ENCODE data around the gene MARS2. TPM values are rescaled to one million over a fixed set of nuclear protein-coding genes. Genes with fewer than 3 reads are reported as not detected.

Gene MARS2
- total and polyA plus RNA-seq, 4 donors, result 3.7 to 12.3 (median 8.6) TPM

- 40% methylated on average over 1 of the region's 1 CpG for WGBS
- Histone ChIP-seq H3K36me3 (ENCODE audit: control insufficient read depth in 4 of 4, insufficient read depth in 3 of 4, low read depth in 1 of 4, low read length in 3 of 4) (no peaks in the 10 kb centered on the region), H3K9me3 (ENCODE audit: control insufficient read depth in 4 of 4, low read length in 3 of 4) (no peaks in the 10 kb centered on the region), H3K9ac (ENCODE audit: low read depth in 1 of 2, low read length in 2 of 2) (peak overlapping the region in 1 of 2 donors; percentile 6), H3K27ac (ENCODE audit: low read depth in 1 of 2, low read length in 2 of 2) (no peak overlapping the region), H3K4me3 (ENCODE audit: low read depth in 1 of 3, low read length in 3 of 3) (no peak overlapping the region), H3K27me3 (ENCODE audit: control insufficient read depth in 4 of 4, insufficient read depth in 4 of 4, low read length in 3 of 4) (no peaks in the 10 kb centered on the region), H3K4me1 (ENCODE audit: control insufficient read depth in 4 of 4, insufficient read depth in 4 of 4, low read length in 3 of 4) (peaks cover 0 to 1% (median 0%) of the 10 kb centered on the region in 4 donors)
- TF ChIP-seq SP1 (IDR thresholded peaks at IDR 0.05) (no peak), FOXA1 (IDR thresholded peaks at IDR 0.05) (no peak), RXRA (IDR thresholded peaks at IDR 0.05) (no peak)
- DNase-seq (ENCODE audit: low spot score), result no peak
These were observed 31.6 kb upstream of the MARS2 start for GRCh38 chr2:197673606-197674005.

DNA sequence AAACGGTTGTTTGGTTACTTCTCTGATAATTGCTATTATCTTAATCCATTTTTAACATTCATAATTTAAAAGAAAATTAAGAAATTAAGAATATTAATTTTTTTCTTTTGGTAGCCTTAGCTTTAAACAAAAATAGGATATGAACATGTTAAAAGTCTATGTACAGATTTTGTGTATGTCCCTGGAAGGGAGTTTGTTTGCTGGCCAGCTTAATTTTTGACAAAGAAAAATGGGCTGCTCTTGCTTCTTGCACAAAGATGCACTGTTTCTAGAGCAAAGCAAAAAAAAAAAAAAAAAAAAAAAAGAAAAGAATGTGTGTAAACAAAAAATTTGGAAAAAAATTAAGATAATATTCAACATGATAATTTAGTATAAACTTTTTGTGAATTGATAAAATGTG is 31.1 kb upstream of the MARS2 start:
- Histone ChIP-seq H3K9ac (ENCODE audit: low read depth in 1 of 2, low read length in 2 of 2) (no peak overlapping the region), H3K4me3 (ENCODE audit: low read depth in 1 of 3, low read length in 3 of 3) (no peak overlapping the region), H3K9me3 (ENCODE audit: control insufficient read depth in 4 of 4, low read length in 3 of 4) (no peaks in the 10 kb centered on the region), H3K4me1 (ENCODE audit: control insufficient read depth in 4 of 4, insufficient read depth in 4 of 4, low read length in 3 of 4) (peaks cover 0 to 1% (median 0%) of the 10 kb centered on the region in 4 donors), H3K27ac (ENCODE audit: low read depth in 1 of 2, low read length in 2 of 2) (no peak overlapping the region), H3K36me3 (ENCODE audit: control insufficient read depth in 4 of 4, insufficient read depth in 3 of 4, low read depth in 1 of 4, low read length in 3 of 4) (no peaks in the 10 kb centered on the region), H3K27me3 (ENCODE audit: control insufficient read depth in 4 of 4, insufficient read depth in 4 of 4, low read length in 3 of 4) (no peaks in the 10 kb centered on the region)
- TF ChIP-seq YY1 (IDR thresholded peaks at IDR 0.05), result no peak
- 26% methylated on average over 1 of the region's 1 CpG for WGBS
- DNase-seq (ENCODE audit: low spot score), result no peak

DNA sequence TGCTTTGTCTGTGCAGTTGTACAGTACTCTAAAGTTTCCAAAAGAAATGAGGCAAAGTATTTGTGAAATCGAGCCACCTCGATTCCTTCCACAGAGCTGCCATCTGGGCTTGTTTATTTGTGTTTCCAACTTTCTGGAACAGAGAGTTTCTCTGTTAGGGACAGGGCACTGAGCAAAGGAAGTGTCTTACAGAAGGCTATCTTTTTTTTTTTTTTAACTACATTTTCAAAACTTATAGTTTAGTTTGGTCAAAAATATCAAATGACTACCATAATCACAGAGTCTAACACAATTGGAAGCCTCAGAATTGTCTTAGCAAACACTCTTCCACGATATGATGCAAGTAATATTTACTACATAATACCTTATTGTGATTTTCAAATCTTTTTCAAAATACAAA is 30.6 kb upstream of the MARS2 start:
- no peak overlapping the region for H3K27ac ChIP-seq (ENCODE audit: low read depth in 1 of 2, low read length in 2 of 2)
- WGBS, result 19% methylated on average over 3 of the region's 3 CpGs
- peaks cover 0 to 1% (median 0%) of the 10 kb centered on the region in 4 donors for H3K4me1 ChIP-seq (ENCODE audit: control insufficient read depth in 4 of 4, insufficient read depth in 4 of 4, low read length in 3 of 4)
- no peaks in the 10 kb centered on the region for H3K36me3 ChIP-seq (ENCODE audit: control insufficient read depth in 4 of 4, insufficient read depth in 3 of 4, low read depth in 1 of 4, low read length in 3 of 4)
- H3K9me3 ChIP-seq (ENCODE audit: control insufficient read depth in 4 of 4, low read length in 3 of 4), result no peaks in the 10 kb centered on the region
- no peaks in the 10 kb centered on the region for H3K27me3 ChIP-seq (ENCODE audit: control insufficient read depth in 4 of 4, insufficient read depth in 4 of 4, low read length in 3 of 4)
- H3K9ac ChIP-seq (ENCODE audit: low read depth in 1 of 2, low read length in 2 of 2), result peak overlapping the region in 1 of 2 donors; percentile 53
- TF ChIP-seq HNF4G (IDR thresholded peaks at IDR 0.05), result no peak
- no peak for TF ChIP-seq EGR1 (IDR thresholded peaks at IDR 0.05; ENCODE audit: low read depth in 2 of 2)
- DNase-seq (ENCODE audit: low spot score), result no peak
- no peak overlapping the region for H3K4me3 ChIP-seq (ENCODE audit: low read depth in 1 of 3, low read length in 3 of 3)

GRCh38 chr2:197675246-197675645 is 29.9 kb upstream of the MARS2 start, which contains the start of gene RFTN2:
TSS of gene RFTN2 (minus strand) at chr2:197675587. CDS start at chr2:197675458, 129 bp downstream.
- no peak for TF ChIP-seq RXRA (IDR thresholded peaks at IDR 0.05)
- TF ChIP-seq FOXA2 (IDR thresholded peaks at IDR 0.05), result no peak
- no peak for TF ChIP-seq HNF4A (conservative IDR thresholded peaks at IDR 0.05)
- no peak for TF ChIP-seq TAF1 (conservative IDR thresholded peaks at IDR 0.05)
- TF ChIP-seq MAX (IDR thresholded peaks at IDR 0.05), result no peak
- TF ChIP-seq, protein P1, sequence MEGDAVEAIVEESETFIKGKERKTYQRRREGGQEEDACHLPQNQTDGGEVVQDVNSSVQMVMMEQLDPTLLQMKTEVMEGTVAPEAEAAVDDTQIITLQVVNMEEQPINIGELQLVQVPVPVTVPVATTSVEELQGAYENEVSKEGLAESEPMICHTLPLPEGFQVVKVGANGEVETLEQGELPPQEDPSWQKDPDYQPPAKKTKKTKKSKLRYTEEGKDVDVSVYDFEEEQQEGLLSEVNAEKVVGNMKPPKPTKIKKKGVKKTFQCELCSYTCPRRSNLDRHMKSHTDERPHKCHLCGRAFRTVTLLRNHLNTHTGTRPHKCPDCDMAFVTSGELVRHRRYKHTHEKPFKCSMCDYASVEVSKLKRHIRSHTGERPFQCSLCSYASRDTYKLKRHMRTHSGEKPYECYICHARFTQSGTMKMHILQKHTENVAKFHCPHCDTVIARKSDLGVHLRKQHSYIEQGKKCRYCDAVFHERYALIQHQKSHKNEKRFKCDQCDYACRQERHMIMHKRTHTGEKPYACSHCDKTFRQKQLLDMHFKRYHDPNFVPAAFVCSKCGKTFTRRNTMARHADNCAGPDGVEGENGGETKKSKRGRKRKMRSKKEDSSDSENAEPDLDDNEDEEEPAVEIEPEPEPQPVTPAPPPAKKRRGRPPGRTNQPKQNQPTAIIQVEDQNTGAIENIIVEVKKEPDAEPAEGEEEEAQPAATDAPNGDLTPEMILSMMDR (IDR thresholded peaks at IDR 0.05; ENCODE audit: low read depth, low read length, missing input control), result no peak
- TF ChIP-seq HNF4G (IDR thresholded peaks at IDR 0.05), result no peak
- no peak for TF ChIP-seq SP1 (IDR thresholded peaks at IDR 0.05)
- TF ChIP-seq RAD21 (IDR thresholded peaks at IDR 0.05), result no peak
- TF ChIP-seq, protein P2, sequence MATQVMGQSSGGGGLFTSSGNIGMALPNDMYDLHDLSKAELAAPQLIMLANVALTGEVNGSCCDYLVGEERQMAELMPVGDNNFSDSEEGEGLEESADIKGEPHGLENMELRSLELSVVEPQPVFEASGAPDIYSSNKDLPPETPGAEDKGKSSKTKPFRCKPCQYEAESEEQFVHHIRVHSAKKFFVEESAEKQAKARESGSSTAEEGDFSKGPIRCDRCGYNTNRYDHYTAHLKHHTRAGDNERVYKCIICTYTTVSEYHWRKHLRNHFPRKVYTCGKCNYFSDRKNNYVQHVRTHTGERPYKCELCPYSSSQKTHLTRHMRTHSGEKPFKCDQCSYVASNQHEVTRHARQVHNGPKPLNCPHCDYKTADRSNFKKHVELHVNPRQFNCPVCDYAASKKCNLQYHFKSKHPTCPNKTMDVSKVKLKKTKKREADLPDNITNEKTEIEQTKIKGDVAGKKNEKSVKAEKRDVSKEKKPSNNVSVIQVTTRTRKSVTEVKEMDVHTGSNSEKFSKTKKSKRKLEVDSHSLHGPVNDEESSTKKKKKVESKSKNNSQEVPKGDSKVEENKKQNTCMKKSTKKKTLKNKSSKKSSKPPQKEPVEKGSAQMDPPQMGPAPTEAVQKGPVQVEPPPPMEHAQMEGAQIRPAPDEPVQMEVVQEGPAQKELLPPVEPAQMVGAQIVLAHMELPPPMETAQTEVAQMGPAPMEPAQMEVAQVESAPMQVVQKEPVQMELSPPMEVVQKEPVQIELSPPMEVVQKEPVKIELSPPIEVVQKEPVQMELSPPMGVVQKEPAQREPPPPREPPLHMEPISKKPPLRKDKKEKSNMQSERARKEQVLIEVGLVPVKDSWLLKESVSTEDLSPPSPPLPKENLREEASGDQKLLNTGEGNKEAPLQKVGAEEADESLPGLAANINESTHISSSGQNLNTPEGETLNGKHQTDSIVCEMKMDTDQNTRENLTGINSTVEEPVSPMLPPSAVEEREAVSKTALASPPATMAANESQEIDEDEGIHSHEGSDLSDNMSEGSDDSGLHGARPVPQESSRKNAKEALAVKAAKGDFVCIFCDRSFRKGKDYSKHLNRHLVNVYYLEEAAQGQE (IDR thresholded peaks at IDR 0.05), result no peak
- no peak for TF ChIP-seq FOXA1 (IDR thresholded peaks at IDR 0.05)
- no peak for TF ChIP-seq NR2F2 (IDR thresholded peaks at IDR 0.05)
- no peak for TF ChIP-seq ATF3 (IDR thresholded peaks at IDR 0.05)
- no peak for TF ChIP-seq JUND (IDR thresholded peaks at IDR 0.05)
- TF ChIP-seq EGR1 (IDR thresholded peaks at IDR 0.05; ENCODE audit: low read depth in 2 of 2), result no peak
- DNase-seq (ENCODE audit: low spot score), result no peak
- Histone ChIP-seq H3K9me3 (ENCODE audit: control insufficient read depth in 4 of 4, low read length in 3 of 4) (no peaks in the 10 kb centered on the region), H3K27me3 (ENCODE audit: control insufficient read depth in 4 of 4, insufficient read depth in 4 of 4, low read length in 3 of 4) (no peaks in the 10 kb centered on the region), H3K4me3 (ENCODE audit: low read depth in 1 of 3, low read length in 3 of 3) (peak within 1 kb of the TSS in 1 of 3 donors; percentile 39), H3K36me3 (ENCODE audit: control insufficient read depth in 4 of 4, insufficient read depth in 3 of 4, low read depth in 1 of 4, low read length in 3 of 4) (no peaks in the 10 kb centered on the region), H3K4me1 (ENCODE audit: control insufficient read depth in 4 of 4, insufficient read depth in 4 of 4, low read length in 3 of 4) (peaks cover 0 to 1% (median 0%) of the 10 kb centered on the region in 4 donors), H3K27ac (ENCODE audit: low read depth in 1 of 2, low read length in 2 of 2) (peak within 1 kb of the TSS in 1 of 2 donors; percentile 19), H3K9ac (ENCODE audit: low read depth in 1 of 2, low read length in 2 of 2) (peak within 1 kb of the TSS in 1 of 2 donors; percentile 53)
- WGBS, result 38% methylated on average over 3 of the region's 3 CpGs
